ENCODE results near the gene NOP16. TPM values are rescaled to one million over a fixed set of nuclear protein-coding genes. Genes with fewer than 3 reads are reported as not detected.

NOP16 gene
- total RNA-seq, 3 donors from 2014 or later: 17.0 to 22.9 (median 18.4) TPM

GRCh38 chr5:176394096-176394495 is 5.7 kb upstream of the NOP16 start:
- H3K4me3 ChIP-seq: no peak overlapping the region
- no peaks in the 10 kb centered on the region for H3K36me3 ChIP-seq (ENCODE audit: low read depth)
- intact Hi-C loops (cut with DNase I, micrococcal nuclease): no loop called here
- DNase-seq (no peak), ATAC-seq (no peak)
- peaks cover 5% of the 10 kb centered on the region for H3K4me1 ChIP-seq (ENCODE audit: low read depth)
- H3K9me3 ChIP-seq: no peaks in the 10 kb centered on the region
- no peak for TF ChIP-seq CTCF (IDR thresholded peaks at IDR 0.05)

- H3K36me3 ChIP-seq (ENCODE audit: low read depth): no peaks in the 10 kb centered on the region
- no peak for TF ChIP-seq CTCF (IDR thresholded peaks at IDR 0.05)
- intact Hi-C loops (cut with DNase I, micrococcal nuclease): no loop called here
- no peak overlapping the region for H3K4me3 ChIP-seq
- ATAC-seq (no peak), DNase-seq (peak in 2 of 3 donors; percentile 31 to 41)
- peaks cover 9% of the 10 kb centered on the region for H3K4me1 ChIP-seq (ENCODE audit: low read depth)
- no peaks in the 10 kb centered on the region for H3K9me3 ChIP-seq
These were observed 4.1 kb upstream of the NOP16 start for GRCh38 chr5:176392526-176392925.

- Histone ChIP-seq H3K4me1 (ENCODE audit: low read depth) (peaks cover 14% of the 10 kb centered on the region), H3K4me3 (no peak overlapping the region), H3K36me3 (ENCODE audit: low read depth) (no peaks in the 10 kb centered on the region), H3K9me3 (no peaks in the 10 kb centered on the region)
- ATAC-seq: no peak
- no peak for TF ChIP-seq CTCF (IDR thresholded peaks at IDR 0.05)
- peak in 1 of 3 donors; percentile 9 for DNase-seq
- intact Hi-C loops (cut with DNase I, micrococcal nuclease): no loop called here
These were observed 3.6 kb upstream of the NOP16 start for GRCh38 chr5:176391999-176392398.

GRCh38 chr5:176391479-176391878 is 3.1 kb upstream of the NOP16 start:
- no peak for ATAC-seq
- H3K4me1 ChIP-seq (ENCODE audit: low read depth): peaks cover 16% of the 10 kb centered on the region
- intact Hi-C loops (cut with DNase I, micrococcal nuclease): no loop called here
- H3K36me3 ChIP-seq (ENCODE audit: low read depth): no peaks in the 10 kb centered on the region
- no peak overlapping the region for H3K4me3 ChIP-seq
- no peaks in the 10 kb centered on the region for H3K9me3 ChIP-seq
- peak in 2 of 3 donors; percentile 21 to 29 for DNase-seq
- no peak for TF ChIP-seq CTCF (IDR thresholded peaks at IDR 0.05)

GRCh38 chr5:176389135-176390123 is 1.0 kb upstream of the NOP16 start:
- intact Hi-C loops (cut with DNase I, micrococcal nuclease): no loop called here
- peak in 2 of 3 donors; percentile 48 to 51 for DNase-seq
- TF ChIP-seq CTCF (IDR thresholded peaks at IDR 0.05): no peak
- peak overlapping the region; percentile 31 for H3K4me3 ChIP-seq
- no peaks in the 10 kb centered on the region for H3K9me3 ChIP-seq
- H3K4me1 ChIP-seq (ENCODE audit: low read depth): peaks cover 16% of the 10 kb centered on the region
- H3K36me3 ChIP-seq (ENCODE audit: low read depth): no peaks in the 10 kb centered on the region
- peak; percentile 43 for ATAC-seq

Data from mucosa of descending colon (tissue), 3 donors.